ENCODE measurements around the gene ENPP6. TPM values are rescaled to one million over a fixed set of nuclear protein-coding genes. Genes with fewer than 3 reads are reported as not detected.

Gene ENPP6
- total RNA-seq, 1 donor from 2014 or later, result not detected

DNA sequence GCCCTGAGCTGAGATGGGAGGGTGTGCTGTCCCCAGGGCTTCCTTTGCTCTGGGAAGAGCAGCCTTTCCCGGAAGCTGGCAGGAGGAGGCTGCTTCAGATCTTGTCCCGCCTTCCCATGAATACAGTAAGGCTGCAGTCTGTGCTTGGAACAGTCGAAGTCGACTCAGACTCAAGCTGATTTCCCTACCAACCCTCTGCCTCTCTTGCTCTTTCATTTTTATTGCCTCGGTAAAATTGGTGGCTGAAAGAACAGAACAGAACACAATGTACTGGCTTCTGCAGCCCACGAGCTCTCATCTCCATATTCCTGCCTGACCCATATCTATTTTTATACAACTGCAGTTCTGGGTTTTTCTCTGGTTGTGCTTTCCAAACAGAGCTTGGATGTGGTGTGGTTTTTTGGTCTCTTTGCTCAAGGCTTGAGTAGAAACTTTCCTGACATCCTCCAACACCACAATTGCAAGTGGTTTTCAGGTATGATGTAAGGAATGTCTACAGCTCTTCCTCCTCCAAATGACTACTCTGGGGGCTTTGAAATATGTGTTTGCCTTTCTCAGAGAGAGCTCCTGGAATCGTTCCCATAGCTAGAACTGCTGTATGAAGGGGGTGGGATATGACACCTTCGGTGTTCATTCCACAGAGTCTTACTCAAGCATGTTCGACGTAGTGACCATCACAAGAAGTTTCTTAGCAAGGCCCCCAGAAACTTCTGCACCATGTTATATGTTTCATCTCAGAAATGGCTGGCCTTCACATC lies 61.3 kb downstream of the ENPP6 start:
- no peak for DNase-seq (ENCODE audit: extremely low spot score, unreplicated experiment)
- no peak overlapping the region for H3K27ac Mint-ChIP-seq (ENCODE audit: unreplicated experiment)
- no peaks in the 10 kb centered on the region for H3K36me3 Mint-ChIP-seq (ENCODE audit: unreplicated experiment)
- peaks cover 9% of the 10 kb centered on the region for H3K27me3 Mint-ChIP-seq (ENCODE audit: unreplicated experiment)
- H3K9me3 Mint-ChIP-seq (ENCODE audit: unreplicated experiment), result no peaks in the 10 kb centered on the region
- no peak overlapping the region for H3K4me3 Mint-ChIP-seq (ENCODE audit: unreplicated experiment)
- H3K4me1 Mint-ChIP-seq (ENCODE audit: unreplicated experiment), result no peaks in the 10 kb centered on the region
- TF ChIP-seq, protein P1, sequence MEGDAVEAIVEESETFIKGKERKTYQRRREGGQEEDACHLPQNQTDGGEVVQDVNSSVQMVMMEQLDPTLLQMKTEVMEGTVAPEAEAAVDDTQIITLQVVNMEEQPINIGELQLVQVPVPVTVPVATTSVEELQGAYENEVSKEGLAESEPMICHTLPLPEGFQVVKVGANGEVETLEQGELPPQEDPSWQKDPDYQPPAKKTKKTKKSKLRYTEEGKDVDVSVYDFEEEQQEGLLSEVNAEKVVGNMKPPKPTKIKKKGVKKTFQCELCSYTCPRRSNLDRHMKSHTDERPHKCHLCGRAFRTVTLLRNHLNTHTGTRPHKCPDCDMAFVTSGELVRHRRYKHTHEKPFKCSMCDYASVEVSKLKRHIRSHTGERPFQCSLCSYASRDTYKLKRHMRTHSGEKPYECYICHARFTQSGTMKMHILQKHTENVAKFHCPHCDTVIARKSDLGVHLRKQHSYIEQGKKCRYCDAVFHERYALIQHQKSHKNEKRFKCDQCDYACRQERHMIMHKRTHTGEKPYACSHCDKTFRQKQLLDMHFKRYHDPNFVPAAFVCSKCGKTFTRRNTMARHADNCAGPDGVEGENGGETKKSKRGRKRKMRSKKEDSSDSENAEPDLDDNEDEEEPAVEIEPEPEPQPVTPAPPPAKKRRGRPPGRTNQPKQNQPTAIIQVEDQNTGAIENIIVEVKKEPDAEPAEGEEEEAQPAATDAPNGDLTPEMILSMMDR (IDR thresholded peaks at IDR 0.05), result no peak

DNA sequence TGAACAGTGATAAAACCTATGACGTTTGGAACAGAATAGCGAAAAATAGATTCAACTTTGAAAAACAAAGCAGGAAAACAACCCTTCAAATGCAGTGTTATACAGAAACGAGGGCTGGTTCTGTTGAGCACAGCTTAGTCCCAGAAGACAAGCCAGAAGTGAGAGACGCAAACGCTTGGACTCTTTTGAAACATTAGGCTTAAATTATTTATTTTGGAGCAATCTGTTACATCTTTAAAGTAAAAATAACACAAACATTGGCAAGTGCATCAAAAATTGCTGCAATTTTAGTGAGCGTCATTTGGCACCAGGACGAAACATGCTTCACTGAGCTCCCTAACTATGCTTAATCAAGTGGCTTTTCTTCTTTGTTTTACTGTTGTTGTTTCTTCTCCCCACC lies 63.5 kb downstream of the ENPP6 start:
- Mint-ChIP-seq H3K4me3 (ENCODE audit: unreplicated experiment) (no peak overlapping the region), H3K4me1 (ENCODE audit: unreplicated experiment) (no peaks in the 10 kb centered on the region), H3K27me3 (ENCODE audit: unreplicated experiment) (peaks cover 5% of the 10 kb centered on the region), H3K9me3 (ENCODE audit: unreplicated experiment) (no peaks in the 10 kb centered on the region), H3K27ac (ENCODE audit: unreplicated experiment) (no peak overlapping the region), H3K36me3 (ENCODE audit: unreplicated experiment) (no peaks in the 10 kb centered on the region)
- no peak for DNase-seq (ENCODE audit: extremely low spot score, unreplicated experiment)
- TF ChIP-seq, protein P1 (IDR thresholded peaks at IDR 0.05), result no peak

DNA sequence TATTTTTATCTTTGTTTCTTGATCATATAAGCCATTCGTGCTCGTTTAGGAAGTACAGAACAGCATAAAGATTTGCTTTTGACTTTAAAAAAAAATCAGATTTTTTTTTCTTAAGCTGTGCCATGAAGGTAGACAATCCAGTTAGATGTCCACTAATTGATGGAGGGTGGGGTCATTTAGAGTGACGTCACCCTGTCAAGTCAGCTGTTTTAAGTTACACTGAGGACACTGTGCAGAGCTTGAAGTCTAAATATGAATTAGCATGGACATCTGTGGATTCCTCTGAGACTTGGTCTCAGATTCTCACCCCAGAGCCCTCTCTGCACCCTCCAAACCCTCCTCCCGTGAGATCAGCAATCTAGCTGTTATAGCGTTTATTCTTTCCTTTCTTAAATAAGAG lies 63.9 kb downstream of the ENPP6 start:
- no peak for DNase-seq (ENCODE audit: extremely low spot score, unreplicated experiment)
- H3K27ac Mint-ChIP-seq (ENCODE audit: unreplicated experiment), result no peak overlapping the region
- TF ChIP-seq, protein P1 (IDR thresholded peaks at IDR 0.05), result no peak
- no peaks in the 10 kb centered on the region for H3K9me3 Mint-ChIP-seq (ENCODE audit: unreplicated experiment)
- H3K4me3 Mint-ChIP-seq (ENCODE audit: unreplicated experiment), result no peak overlapping the region
- H3K27me3 Mint-ChIP-seq (ENCODE audit: unreplicated experiment), result peaks cover 2% of the 10 kb centered on the region
- no peaks in the 10 kb centered on the region for H3K4me1 Mint-ChIP-seq (ENCODE audit: unreplicated experiment)
- no peaks in the 10 kb centered on the region for H3K36me3 Mint-ChIP-seq (ENCODE audit: unreplicated experiment)

DNA sequence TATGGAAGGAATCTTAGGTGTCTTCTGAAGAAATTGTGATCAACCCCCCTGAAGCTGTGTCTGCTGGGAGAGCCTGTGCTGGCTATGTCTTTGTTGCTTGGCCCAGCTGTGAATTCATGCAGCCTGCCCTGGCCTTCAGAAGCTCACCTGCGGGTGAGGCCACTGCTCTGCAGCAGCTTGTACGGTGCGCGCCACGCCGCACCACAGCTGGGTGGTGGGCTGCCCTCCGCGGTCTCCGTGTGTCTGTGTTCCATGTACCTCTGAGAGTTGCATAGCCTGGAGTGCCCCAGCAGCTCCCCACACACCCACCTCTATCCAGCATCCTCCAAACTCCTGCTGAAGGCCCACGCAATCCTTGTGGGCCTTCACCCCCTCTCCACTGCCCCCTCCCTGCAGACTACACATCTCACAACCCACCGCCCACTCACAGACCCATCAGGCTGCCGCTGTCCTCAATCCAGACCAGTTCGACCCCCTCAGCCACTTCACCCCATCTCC lies 65.6 kb downstream of the ENPP6 start:
- Mint-ChIP-seq H3K27ac (ENCODE audit: unreplicated experiment) (no peak overlapping the region), H3K4me1 (ENCODE audit: unreplicated experiment) (no peaks in the 10 kb centered on the region), H3K36me3 (ENCODE audit: unreplicated experiment) (no peaks in the 10 kb centered on the region), H3K27me3 (ENCODE audit: unreplicated experiment) (peaks cover 2% of the 10 kb centered on the region), H3K4me3 (ENCODE audit: unreplicated experiment) (no peak overlapping the region), H3K9me3 (ENCODE audit: unreplicated experiment) (no peaks in the 10 kb centered on the region)
- TF ChIP-seq, protein P1 (IDR thresholded peaks at IDR 0.05), result no peak
- peak; percentile 80 for DNase-seq (ENCODE audit: extremely low spot score, unreplicated experiment)

DNA sequence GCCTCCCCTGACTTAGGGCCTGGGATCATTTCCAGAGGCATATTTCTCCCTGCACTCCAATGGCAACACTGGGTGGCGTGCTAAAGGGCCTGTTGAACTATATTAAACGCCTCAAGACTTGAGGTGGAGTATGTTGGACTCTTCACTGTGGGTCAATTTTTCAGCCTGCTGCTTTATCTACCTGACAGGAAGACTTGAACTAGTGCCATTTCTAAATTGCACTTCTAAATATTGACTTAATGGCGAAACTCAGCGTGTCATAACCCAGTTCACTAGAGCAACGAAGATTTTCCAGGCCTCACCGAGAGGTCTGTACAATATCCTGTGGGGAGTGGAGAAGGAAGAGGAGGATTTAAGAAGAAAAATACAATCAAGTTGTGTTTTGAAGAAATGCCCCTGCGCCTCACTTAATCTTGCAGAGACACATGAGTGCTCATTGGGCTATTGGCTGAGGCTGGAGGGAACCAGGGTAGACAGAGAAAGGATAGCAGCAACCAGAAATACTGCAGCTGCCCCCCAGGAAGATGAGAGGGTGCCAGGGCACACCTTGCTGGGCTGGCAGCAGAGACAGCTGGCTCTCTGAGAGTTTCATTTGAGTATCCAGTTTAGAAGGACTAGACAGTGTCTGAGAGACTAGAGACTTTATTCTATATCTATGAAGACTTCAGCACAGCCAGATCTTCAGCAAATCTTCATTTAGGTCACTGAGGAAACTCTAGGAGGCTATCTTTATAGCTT lies 67.4 kb downstream of the ENPP6 start:
- Mint-ChIP-seq H3K27ac (ENCODE audit: unreplicated experiment) (no peak overlapping the region), H3K4me1 (ENCODE audit: unreplicated experiment) (no peaks in the 10 kb centered on the region), H3K9me3 (ENCODE audit: unreplicated experiment) (no peaks in the 10 kb centered on the region), H3K27me3 (ENCODE audit: unreplicated experiment) (no peaks in the 10 kb centered on the region), H3K4me3 (ENCODE audit: unreplicated experiment) (no peak overlapping the region), H3K36me3 (ENCODE audit: unreplicated experiment) (no peaks in the 10 kb centered on the region)
- TF ChIP-seq, protein P1 (IDR thresholded peaks at IDR 0.05), result no peak
- DNase-seq (ENCODE audit: extremely low spot score, unreplicated experiment), result no peak

Data from osteocyte (in vitro differentiated cells).